NCI-H2107 treated with DMSO at 0.1 percent for 48 hours (cell line): ENCODE data around the gene DPYSL5.
"Not testable (repeated sequence)": the region's sequence is repeated elsewhere in the genome, so short reads cannot be mapped to it uniquely, and the experiment has no call there.

Source experiments
- DNase-seq: peaks from one replicate; lab custom pipeline; 2025; ENCODE audit not compliant: unreplicated experiment; lab: John Stamatoyannopoulos, UW

Gene DPYSL5

GRCh38 chr2:26900831-26901321, 52.9 kb downstream of the DPYSL5 start:
- peak; percentile 68 for DNase-seq

GRCh38 chr2:26901326-26902183, 53.6 kb downstream of the DPYSL5 start:
- DNase-seq: peak; percentile 69

GRCh38 chr2:26903676-26904075, 55.7 kb downstream of the DPYSL5 start:
- no peak for DNase-seq

GRCh38 chr2:26904839-26905238, 56.9 kb downstream of the DPYSL5 start:
- DNase-seq: no peak

- DNase-seq: no peak
Observed at GRCh38 chr2:26905341-26906198, 57.6 kb downstream of the DPYSL5 start.

- DNase-seq: no peak
Observed at GRCh38 chr2:26907416-26907815, 59.5 kb downstream of the DPYSL5 start.

GRCh38 chr2:26910176-26910575, 62.2 kb downstream of the DPYSL5 start:
- no peak for DNase-seq

- peak; percentile 79 for DNase-seq
Observed at GRCh38 chr2:26911911-26912861, 64.3 kb downstream of the DPYSL5 start.

- no peak for DNase-seq
Observed at GRCh38 chr2:26913606-26913998, 65.7 kb downstream of the DPYSL5 start.

GRCh38 chr2:26913999-26914658, 66.2 kb downstream of the DPYSL5 start:
- DNase-seq: no peak

- DNase-seq: no peak
Observed at GRCh38 chr2:26914659-26915310, 66.9 kb downstream of the DPYSL5 start.

- no peak for DNase-seq
Observed at GRCh38 chr2:26915316-26915715, 67.4 kb downstream of the DPYSL5 start.

GRCh38 chr2:26916128-26916692, 68.3 kb downstream of the DPYSL5 start:
- DNase-seq: no peak

- no peak for DNase-seq
Observed at GRCh38 chr2:26917135-26917836, 69.4 kb downstream of the DPYSL5 start.

- no peak for DNase-seq
Observed at GRCh38 chr2:26921323-26921722, 73.4 kb downstream of the DPYSL5 start.

GRCh38 chr2:26922405-26923188, 74.7 kb downstream of the DPYSL5 start:
- DNase-seq: peak; percentile 83

GRCh38 chr2:26923189-26923466, 75.2 kb downstream of the DPYSL5 start:
- DNase-seq: not testable (repeated sequence)

- DNase-seq: no peak
Observed at GRCh38 chr2:26924731-26925099, 76.8 kb downstream of the DPYSL5 start.
